Left lobe of liver (tissue), 2 donors: ENCODE data around the gene VSIR. TPM values are rescaled to one million over a fixed set of nuclear protein-coding genes. Genes with fewer than 3 reads are reported as not detected.

Experiments
- ATAC-seq: fragments of 200-7000 bp; cut with Tn5 transposase; one replicate; pipeline ENCODE4 v1.9.1; 2020; ENCODE audit warnings: mild to moderate bottlenecking, moderate library complexity
- DNase-seq: peaks from one replicate; pipeline ENCODE4 v3.0.0-alpha.2; 2020; ENCODE audit warnings: low spot score
- total RNA-seq: library from RNA; stranded (reverse); gene quantifications from one replicate; pipeline ENCODE4 v1.2.1, GENCODE V29; 2021
- donor health status: DM: no; HTN: no; CAD: no; lungs with moderate emphysema.
- donor health status: DM: no; HTN: yes; CAD: no.

VSIR gene
- total RNA-seq, 1 donor from 2014 or later: 7.0 TPM

- no peak for ATAC-seq
- no peak for DNase-seq
These were observed 74.6 kb downstream of the VSIR start for GRCh38 chr10:71698737-71699136.

GRCh38 chr10:71697938-71698709 lies 75.2 kb downstream of the VSIR start:
- no peak for DNase-seq
- ATAC-seq: no peak

Other genes with a start within 250 kb of the VSIR start
- gene C10orf105, start 53.7 kb downstream of the VSIR start, total RNA-seq: not detected
- gene PSAP, start 77.7 kb upstream of the VSIR start, total RNA-seq: 525 TPM
- 1.3 TPM for gene CHST3, start 190.9 kb upstream of the VSIR start, total RNA-seq